ENCODE results near the gene TSC1.
"Not testable (repeated sequence)": the region's sequence is repeated elsewhere in the genome, so short reads cannot be mapped to it uniquely, and the experiment has no call there.

TSC1 gene

GRCh38 chr9:132969783-132970182 is 25.4 kb upstream of the TSC1 start:
- Histone ChIP-seq H3K9me2 (replicated peaks; ENCODE audit: insufficient read depth, low read length) (no peaks in the 10 kb centered on the region), H3K79me2 (ENCODE audit: low read length) (no peaks in the 10 kb centered on the region), H3K36me3 (replicated peaks; ENCODE audit: insufficient read depth, low read length) (no peaks in the 10 kb centered on the region), H2AFZ (ENCODE audit: low read length) (no peak overlapping the region), H3F3A (ENCODE audit: insufficient read depth, low read length) (no peaks in the 10 kb centered on the region), H3K4me3 (ENCODE audit: low read length) (no peak overlapping the region), H3K27ac (ENCODE audit: low read length) (no peak overlapping the region), H3K4me1 (ENCODE audit: low read length) (no peaks in the 10 kb centered on the region), H3K9me3 (replicated peaks; ENCODE audit: insufficient read depth, low read length) (no peaks in the 10 kb centered on the region), H3K9ac (ENCODE audit: low read length) (no peak overlapping the region), H3K27me3 (replicated peaks; ENCODE audit: insufficient read depth, low read length) (peaks cover 67% of the 10 kb centered on the region), H3K4me2 (ENCODE audit: low read depth, low read length) (no peak overlapping the region), H4K20me1 (ENCODE audit: insufficient read depth, low read length) (no peaks in the 10 kb centered on the region)
- TF ChIP-seq CTCF (IDR thresholded peaks at IDR 0.05; ENCODE audit: low read length): no peak
- TF ChIP-seq EZH2 (optimal IDR thresholded peaks at IDR 0.05; ENCODE audit: low read depth, low read length): no peak
- TF ChIP-seq EZH2phosphoT487 (IDR thresholded peaks at IDR 0.05; ENCODE audit: low read length): no peak
- DNase-seq: no peak

- not testable (repeated sequence) for DNase-seq; H3K4me1 ChIP-seq (ENCODE audit: low read length); H3K9ac ChIP-seq (ENCODE audit: low read length); H3K36me3 ChIP-seq (replicated peaks; ENCODE audit: insufficient read depth, low read length); H3K4me2 ChIP-seq (ENCODE audit: low read depth, low read length); H3F3A ChIP-seq (ENCODE audit: insufficient read depth, low read length); H3K79me2 ChIP-seq (ENCODE audit: low read length); H3K9me2 ChIP-seq (replicated peaks; ENCODE audit: insufficient read depth, low read length); H4K20me1 ChIP-seq (ENCODE audit: insufficient read depth, low read length); H3K4me3 ChIP-seq (ENCODE audit: low read length); H2AFZ ChIP-seq (ENCODE audit: low read length); H3K9me3 ChIP-seq (replicated peaks; ENCODE audit: insufficient read depth, low read length); H3K27ac ChIP-seq (ENCODE audit: low read length)
- peaks cover 61% of the 10 kb centered on the region for H3K27me3 ChIP-seq (replicated peaks; ENCODE audit: insufficient read depth, low read length)
These were observed 23.5 kb upstream of the TSC1 start for GRCh38 chr9:132967908-132968307.

GRCh38 chr9:132965478-132965877 is 21.1 kb upstream of the TSC1 start:
- Histone ChIP-seq H3F3A (ENCODE audit: insufficient read depth, low read length) (no peaks in the 10 kb centered on the region), H3K4me2 (ENCODE audit: low read depth, low read length) (no peak overlapping the region), H3K27ac (ENCODE audit: low read length) (no peak overlapping the region), H3K36me3 (replicated peaks; ENCODE audit: insufficient read depth, low read length) (no peaks in the 10 kb centered on the region), H3K9me3 (replicated peaks; ENCODE audit: insufficient read depth, low read length) (no peaks in the 10 kb centered on the region), H3K27me3 (replicated peaks; ENCODE audit: insufficient read depth, low read length) (peaks cover 75% of the 10 kb centered on the region), H3K4me1 (ENCODE audit: low read length) (no peaks in the 10 kb centered on the region), H2AFZ (ENCODE audit: low read length) (no peak overlapping the region), H4K20me1 (ENCODE audit: insufficient read depth, low read length) (no peaks in the 10 kb centered on the region), H3K79me2 (ENCODE audit: low read length) (no peaks in the 10 kb centered on the region), H3K9me2 (replicated peaks; ENCODE audit: insufficient read depth, low read length) (no peaks in the 10 kb centered on the region), H3K4me3 (ENCODE audit: low read length) (no peak overlapping the region), H3K9ac (ENCODE audit: low read length) (no peak overlapping the region)
- DNase-seq: no peak
- no peak for TF ChIP-seq CTCF (IDR thresholded peaks at IDR 0.05; ENCODE audit: low read length)
- TF ChIP-seq EZH2 (optimal IDR thresholded peaks at IDR 0.05; ENCODE audit: low read depth, low read length): no peak
- TF ChIP-seq EZH2phosphoT487 (IDR thresholded peaks at IDR 0.05; ENCODE audit: low read length): no peak

GRCh38 chr9:132961002-132961401 is 16.6 kb upstream of the TSC1 start:
- Histone ChIP-seq H4K20me1 (ENCODE audit: insufficient read depth, low read length) (no peaks in the 10 kb centered on the region), H3K4me1 (ENCODE audit: low read length) (no peaks in the 10 kb centered on the region), H3K9me3 (replicated peaks; ENCODE audit: insufficient read depth, low read length) (no peaks in the 10 kb centered on the region), H2AFZ (ENCODE audit: low read length) (no peak overlapping the region), H3K9me2 (replicated peaks; ENCODE audit: insufficient read depth, low read length) (no peaks in the 10 kb centered on the region), H3K4me2 (ENCODE audit: low read depth, low read length) (no peak overlapping the region), H3K9ac (ENCODE audit: low read length) (no peak overlapping the region), H3K4me3 (ENCODE audit: low read length) (no peak overlapping the region), H3K36me3 (replicated peaks; ENCODE audit: insufficient read depth, low read length) (no peaks in the 10 kb centered on the region), H3K27ac (ENCODE audit: low read length) (no peak overlapping the region), H3K27me3 (replicated peaks; ENCODE audit: insufficient read depth, low read length) (peaks cover 80% of the 10 kb centered on the region), H3F3A (ENCODE audit: insufficient read depth, low read length) (no peaks in the 10 kb centered on the region), H3K79me2 (ENCODE audit: low read length) (no peaks in the 10 kb centered on the region)
- TF ChIP-seq EZH2phosphoT487 (IDR thresholded peaks at IDR 0.05; ENCODE audit: low read length) (no peak), EZH2 (optimal IDR thresholded peaks at IDR 0.05; ENCODE audit: low read depth, low read length) (no peak), CTCF (IDR thresholded peaks at IDR 0.05; ENCODE audit: low read length) (no peak)
- no peak for DNase-seq
